HG03095 (cell line): ENCODE data around the gene SPATA2L.

Experiments
- ATAC-seq: cut with Tn5 transposase; IDR thresholded peaks from one replicate; pipeline ENCODE4 v1.9.1; 2021; ENCODE audit warnings: moderate library complexity; ENCODE audit not compliant: unreplicated experiment

Gene SPATA2L, protein sequence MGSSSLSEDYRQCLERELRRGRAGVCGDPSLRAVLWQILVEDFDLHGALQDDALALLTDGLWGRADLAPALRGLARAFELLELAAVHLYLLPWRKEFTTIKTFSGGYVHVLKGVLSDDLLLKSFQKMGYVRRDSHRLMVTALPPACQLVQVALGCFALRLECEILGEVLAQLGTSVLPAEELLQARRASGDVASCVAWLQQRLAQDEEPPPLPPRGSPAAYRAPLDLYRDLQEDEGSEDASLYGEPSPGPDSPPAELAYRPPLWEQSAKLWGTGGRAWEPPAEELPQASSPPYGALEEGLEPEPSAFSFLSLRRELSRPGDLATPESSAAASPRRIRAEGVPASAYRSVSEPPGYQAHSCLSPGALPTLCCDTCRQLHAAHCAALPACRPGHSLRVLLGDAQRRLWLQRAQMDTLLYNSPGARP

DNA sequence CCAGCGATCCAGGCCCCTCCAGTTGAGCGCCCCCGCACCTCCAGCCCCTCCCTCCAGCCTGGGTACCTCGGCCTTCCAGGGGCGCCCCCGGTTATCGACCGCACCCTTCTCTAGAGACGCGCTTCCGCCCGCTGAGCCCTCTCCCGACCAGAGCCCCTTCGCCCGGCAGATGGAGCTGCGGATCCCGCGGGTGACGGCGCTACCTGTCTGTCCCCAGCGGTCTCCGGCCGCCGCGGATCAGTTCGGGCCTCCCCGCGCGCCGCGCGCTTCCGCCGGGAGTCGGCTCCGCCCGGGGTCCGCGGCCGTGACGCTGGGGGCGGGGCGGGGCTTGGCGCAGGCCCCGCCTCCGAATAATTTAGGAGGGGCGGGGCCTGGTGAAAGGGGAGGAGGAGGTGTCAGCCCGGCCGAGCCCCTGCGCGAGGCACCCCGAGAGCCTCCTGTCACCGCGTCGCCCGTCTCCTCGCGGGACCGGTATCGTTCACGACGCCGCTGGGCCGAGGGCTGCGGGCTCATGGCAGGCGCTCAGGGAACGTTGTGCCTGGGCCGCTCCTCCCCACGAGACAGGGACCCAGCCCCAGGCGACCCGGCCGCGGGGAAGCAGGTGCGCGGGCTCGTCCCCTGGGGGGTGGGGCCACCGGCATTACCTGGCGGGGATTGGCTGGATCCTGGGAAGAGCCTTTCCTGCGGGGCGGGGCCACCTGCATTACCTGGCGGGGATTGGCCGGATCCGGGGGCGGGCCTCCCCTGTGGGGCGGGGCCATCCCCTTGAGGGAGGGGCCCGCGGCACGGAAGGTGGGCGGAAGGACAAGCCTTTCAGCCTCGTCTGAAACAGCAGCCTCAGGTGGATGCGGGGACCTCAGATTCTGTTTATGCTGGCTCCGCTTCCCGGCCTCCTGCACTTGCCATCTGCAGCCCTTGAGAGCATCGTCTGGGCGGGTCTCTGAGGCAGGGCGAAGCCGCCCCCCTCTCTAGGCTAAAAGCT lies at the start of gene SPATA2L:
Gene SPATA2L (minus strand): TSS at position 281 of the 982 bp plus-strand sequence. CDS start 473 bp downstream, outside the sequence.
- peak; percentile 56 for ATAC-seq

DNA sequence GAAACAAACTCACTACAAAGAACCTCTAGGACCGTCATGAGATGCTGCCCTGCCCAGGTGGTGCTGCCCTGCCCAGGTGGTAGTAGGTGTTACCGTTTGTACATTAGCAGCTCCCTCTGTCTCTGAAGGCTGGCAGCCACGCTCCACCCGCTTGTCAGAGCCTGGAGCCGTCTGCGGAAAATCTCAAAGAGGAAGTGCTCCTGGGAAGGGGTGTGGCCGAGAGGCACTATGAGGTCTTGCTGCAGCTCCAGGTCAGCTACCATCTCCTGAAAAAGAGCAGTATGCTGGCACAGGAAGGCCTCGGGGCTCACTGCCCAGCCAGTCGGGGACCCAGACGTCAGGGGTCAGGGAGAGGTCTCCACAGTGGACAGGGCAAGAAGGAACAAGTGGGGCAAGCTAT lies 48.1 kb upstream of the SPATA2L start:
- no peak for ATAC-seq

DNA sequence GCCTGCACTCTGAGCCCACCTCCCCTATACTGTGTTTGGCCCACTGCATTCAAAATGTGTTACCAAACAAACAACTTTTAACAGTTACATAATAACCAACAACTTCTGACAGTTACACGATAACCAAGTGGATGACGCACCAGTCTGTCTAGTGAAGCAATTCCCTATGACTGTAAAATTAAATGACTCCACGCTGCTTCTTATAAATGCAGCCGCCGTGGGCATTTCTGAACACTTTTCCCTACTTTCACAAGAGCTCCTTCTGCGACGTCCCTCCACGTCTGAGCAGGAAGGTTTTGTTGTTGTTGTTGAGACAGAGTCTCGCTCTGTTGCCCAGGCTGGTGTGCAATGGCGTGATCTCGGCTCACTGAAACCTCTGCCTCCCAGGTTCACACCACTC lies 47.4 kb upstream of the SPATA2L start:
- ATAC-seq: no peak

DNA sequence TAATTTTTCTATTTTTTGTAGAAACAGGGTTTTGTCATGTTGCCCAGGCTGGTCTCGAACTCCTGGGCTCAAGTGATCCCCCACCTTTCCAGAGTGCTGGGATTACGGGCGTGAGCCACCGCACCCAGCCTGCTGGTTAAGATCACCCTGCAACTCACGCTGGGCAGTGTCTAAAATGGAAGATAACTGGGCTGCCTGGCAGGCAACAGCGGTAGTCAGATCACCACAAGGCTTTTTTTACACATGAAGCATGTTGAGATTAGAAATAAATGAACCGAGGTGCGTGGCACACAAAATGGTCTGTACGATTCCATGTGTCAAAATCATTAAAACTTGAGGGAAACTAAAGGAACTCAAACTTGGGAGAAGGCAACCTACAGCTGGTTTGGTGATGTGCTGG lies 46.6 kb upstream of the SPATA2L start:
- ATAC-seq: no peak

DNA sequence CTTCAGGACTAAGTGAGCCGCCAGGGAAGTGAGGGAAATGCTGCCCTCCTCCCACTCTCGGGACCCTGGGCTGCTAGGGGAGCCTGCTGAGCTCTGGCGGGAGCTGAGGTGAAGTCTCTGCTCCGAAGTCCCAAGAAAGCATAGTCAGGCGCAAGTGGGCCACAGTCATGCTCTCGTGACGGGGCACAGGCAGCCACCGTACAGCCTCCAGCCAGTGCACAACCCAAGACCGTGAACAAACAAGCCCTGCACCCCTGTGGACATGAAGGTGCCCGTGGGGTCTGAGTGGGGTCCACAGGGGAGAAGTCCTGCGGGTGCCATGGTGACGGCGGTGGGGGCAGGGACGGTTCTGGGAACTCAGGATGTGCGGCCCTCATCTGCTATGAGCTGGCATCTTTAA lies 44.5 kb upstream of the SPATA2L start:
- no peak for ATAC-seq

DNA sequence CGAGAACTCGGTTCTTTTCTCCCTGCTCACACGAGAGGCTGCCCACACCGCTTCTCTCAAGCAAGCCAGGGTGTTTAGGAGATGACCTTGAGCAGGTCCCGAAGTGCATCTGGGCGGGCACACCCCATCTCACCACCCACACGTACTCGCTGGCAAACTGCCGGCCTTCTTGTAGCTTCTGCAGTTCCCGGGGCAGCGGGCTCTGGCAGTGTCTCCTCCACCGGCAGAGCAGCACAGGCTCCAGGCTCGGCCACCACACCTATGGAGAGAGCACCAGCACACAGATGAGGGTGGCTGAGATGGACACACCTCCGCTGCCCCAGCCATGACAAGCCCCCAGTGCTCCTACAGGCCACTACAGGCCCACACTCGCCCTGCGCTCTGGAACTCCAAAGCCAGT lies 43.3 kb upstream of the SPATA2L start:
- no peak for ATAC-seq

DNA sequence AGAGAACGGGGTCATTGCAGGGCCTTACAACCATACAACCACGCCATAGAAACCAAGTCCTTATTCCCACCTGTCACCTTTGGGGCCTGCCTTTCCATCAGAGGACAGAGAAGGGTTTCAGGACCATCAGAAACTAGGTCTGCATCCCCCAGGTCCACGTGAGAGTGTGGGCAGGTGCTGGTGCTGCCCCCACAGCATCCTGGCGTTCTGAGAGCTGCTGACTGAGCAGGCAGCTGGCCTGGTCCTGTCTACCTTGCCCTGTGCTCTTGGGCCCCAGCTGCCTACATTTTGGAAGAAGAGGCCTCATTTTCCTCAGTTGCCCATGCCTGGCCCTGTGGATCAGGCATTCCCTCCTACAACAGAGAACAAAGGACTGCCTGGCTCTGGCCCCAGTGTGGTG lies 41.4 kb upstream of the SPATA2L start:
- no peak for ATAC-seq

DNA sequence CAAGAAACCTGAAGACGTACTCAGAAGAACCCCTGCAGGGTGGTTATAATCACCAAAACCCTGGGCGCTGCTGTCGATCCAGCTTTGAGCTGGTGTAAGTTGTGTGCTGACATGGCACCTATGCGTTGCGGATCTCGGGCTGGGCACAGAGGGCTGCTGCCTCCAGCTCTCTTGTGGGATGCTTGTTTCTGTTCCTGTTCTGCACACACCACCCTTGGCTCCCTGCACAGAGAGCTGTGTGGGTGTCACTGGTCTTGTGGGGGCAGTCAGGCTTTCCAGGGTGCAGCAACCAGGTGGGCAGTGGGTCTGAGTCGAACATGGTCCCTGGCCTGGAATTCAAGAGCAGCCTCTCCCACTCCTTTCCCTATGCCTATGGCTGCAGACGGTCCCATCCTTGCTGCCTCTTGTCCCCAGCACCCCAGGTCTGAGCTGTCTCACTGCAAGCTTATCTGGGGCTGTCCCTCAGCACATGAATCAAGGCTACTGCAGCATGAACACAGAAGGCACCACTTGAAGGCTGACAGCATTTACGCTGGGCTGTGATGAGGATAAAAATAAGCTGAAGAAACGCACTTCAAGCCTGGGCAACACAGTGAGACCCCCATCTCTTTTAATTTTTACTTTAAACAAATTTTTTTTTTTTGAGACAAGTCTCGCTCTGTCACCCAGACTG lies 40.0 kb upstream of the SPATA2L start:
- ATAC-seq: no peak

DNA sequence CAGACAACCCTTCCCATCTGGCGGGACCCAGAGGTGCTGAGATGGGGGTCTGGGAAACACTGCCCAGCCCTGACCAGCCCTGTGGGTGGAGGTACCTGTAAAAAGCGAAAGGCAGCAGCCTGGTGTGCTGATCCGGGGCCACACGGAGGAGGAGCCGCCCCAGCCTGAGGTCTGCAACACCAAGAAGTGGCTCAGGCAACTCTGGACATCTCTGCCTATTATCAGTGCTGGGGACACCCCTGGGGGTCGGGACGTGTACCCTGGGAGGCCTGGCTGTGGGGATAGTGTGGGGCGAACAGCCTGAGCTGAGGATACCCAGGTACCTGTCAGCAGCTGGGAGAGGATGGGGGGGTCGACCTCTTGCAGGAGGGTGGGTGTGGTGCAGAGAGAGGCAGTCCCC lies 37.9 kb upstream of the SPATA2L start:
- ATAC-seq: no peak

DNA sequence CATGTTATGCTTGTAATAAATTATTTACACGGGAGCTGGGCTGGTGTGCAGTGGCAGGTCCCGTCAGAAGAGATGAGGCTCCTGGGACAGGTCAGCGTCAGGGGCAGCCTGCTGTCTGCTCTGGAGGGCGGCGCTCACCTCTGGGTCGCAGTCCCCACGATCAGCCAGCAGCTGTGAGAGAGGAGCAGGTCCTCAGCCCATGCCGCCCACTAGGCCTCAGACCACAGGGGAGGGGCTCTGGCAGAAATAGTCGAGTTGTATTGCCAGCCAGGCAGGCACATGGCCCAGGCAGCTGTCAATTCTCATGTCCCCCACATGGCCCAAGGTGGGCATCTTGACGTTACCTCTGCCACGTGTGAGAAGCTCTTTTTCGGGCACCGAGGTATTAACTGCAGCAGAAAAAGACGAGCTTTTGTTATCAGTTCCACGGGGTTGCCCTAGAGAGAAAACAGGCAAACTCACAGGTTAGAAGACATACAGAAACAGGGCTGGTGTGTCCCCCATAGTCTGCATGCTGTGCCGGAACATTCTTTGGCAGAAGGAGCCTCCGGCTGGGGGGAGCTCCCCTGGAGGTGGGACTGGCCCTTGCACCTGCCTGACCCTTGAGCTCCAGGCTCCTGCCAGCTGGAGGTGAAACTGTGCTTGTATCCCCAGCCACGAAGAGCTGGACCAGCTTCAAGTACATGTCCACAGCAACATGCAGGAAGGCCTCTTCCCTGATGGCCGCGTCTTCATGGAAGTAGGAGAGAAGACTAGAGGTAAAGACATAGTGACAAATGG lies 37.2 kb upstream of the SPATA2L start:
- ATAC-seq: no peak

DNA sequence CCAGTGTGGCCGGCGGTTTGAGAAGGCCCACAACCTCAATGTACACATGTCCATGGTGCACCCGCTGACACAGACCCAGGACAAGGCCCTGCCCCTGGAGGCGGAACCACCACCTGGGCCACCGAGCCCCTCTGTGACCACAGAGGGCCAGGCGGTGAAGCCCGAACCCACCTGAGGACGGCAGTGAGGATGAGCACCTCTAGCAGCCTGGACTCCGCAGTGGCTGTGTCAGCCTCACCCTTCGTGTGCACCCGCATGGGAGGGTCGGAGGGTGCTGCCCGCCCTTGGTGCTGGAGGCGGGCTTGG lies 36.5 kb upstream of the SPATA2L start:
- no peak for ATAC-seq

DNA sequence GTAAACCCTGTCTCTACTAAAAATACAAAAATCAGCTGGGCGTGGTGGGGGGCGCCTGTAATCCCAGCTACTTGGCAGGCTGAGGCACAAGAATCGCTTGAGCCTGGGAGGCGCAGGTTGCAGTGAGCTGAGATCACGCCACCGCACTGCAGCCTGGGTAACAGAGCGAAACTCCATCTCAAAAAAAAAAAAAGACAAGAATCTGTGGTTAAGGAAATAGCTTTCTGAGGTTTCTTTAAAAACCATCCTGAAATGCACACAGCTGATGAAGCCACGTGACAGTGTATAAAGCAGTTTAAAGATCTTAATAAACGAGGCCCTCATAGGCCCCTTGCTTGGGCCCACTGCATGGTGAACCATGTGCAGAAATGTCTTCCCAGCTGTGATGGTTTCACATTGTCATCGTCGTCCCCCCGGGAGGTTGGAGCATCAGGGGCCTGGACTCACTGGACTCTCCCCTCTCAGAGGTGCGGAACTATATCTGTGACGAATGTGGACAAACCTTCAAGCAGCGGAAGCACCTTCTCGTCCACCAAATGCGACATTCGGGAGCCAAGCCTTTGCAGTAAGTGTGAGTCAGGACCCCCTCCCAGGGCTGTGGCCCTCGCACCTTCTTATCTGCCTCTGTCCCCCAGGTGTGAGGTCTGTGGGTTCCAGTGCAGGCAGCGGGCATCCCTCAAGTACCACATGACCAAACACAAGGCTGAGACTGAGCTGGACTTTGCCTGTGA lies 36.0 kb upstream of the SPATA2L start:
- ATAC-seq: no peak

DNA sequence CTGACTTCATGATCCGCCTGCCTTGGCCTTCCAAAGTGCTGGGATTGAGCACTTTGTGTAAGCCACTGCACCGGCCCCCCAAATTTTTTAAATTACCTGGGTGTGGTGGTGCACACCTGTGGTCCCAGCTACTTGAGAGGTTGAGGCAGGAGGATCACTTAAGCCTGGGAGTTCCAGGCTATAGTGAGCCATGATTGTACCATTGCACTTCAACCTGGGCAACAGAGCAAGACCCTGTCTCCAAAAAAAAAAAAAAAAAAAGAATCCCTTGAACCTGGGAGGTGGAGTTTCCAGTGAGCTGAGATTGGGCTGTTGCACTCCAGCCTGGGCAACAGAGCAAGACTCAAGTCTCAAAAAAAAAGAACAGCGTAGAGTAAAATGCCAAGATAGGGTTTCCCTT lies 35.0 kb upstream of the SPATA2L start:
- ATAC-seq: no peak

DNA sequence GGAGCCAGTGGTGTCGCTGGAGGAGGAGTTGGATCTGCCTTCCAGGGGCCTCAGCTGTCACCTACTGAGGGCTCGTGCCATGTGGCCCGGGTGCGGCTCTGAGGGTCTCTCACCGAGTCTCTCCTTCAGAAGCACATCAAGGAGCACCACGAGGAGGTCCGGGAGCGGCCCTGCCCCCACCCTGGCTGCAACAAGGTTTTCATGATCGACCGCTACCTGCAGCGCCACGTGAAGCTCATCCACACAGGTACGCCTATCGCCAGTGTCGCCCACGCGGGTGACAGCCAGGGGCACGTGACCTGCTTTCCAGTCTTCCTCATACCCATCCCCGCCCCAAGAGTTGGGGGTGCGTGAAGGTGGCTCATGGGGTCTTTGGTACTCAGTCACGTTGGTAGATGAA lies 32.3 kb upstream of the SPATA2L start:
- no peak for ATAC-seq

DNA sequence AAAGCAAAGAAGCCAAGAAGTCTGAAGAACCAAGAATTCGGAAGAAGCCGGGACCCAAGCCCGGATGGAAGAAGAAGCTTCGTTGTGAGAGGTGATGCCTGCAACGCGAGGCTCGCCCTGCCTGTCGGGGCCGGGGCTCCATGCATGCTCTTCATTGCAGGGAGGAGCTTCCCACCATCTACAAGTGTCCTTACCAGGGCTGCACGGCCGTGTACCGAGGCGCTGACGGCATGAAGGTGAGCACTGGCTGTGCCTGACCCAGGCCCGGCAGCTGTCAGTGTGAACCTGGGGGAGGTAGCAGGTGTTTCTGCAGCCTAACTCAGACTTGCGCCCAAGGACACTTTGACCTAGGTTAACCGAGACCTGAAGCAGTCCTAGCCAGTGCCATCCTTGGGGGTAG lies 31.8 kb upstream of the SPATA2L start:
- ATAC-seq: no peak

DNA sequence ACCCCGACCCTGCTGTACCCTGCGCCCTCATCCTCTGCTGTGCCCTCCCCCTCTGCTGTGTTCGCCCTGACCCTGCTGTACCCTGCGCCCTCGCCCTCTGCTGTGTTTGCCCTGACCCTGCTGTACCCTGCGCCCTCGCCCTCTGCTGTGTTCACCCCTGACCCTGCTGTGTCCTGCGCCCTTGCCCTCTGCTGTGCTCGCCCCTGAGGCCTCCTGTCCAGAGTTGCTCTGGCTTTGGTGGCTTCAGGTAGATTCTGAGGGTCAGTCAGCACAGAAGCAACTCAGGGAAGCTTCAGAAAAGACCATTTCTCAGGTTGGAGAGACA lies 31.4 kb upstream of the SPATA2L start:
- no peak for ATAC-seq

DNA sequence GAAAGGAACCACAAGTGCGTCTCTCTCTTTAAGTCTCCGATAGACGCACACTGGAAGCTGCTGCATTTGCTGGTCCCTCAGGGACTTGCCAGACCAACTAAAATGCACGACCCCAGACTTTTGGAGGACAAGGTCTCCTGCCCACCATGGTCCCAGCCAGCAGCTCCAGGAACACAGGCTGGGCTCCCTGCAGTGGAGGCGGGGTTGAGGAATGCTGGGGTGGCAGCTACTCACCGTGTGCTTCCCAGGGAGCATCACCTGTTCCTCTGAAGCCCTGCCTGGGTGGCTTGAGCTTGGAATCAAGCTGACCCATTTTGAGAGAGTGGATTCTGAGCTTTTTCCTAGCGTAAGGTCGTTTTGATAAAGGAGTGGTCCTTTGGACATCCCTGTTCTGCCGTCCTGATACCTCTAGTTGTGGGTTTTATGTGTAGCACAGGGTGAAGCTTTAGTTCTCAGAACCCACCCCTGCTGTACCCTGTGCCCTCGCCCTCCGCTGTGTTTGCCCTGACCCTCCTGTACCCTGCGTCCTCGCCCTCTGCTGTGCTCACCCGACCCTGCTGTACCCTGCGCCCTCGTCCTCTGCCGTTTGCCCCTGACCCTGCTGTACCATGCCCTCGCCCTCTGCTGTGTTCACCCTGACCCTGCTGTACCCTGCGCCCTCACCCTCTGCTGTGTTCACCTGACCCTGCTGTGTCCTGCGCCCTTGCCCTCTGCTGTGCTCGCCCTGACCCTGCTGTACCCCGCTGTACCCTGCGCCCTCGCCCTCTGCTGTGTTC lies 30.8 kb upstream of the SPATA2L start:
- no peak for ATAC-seq

DNA sequence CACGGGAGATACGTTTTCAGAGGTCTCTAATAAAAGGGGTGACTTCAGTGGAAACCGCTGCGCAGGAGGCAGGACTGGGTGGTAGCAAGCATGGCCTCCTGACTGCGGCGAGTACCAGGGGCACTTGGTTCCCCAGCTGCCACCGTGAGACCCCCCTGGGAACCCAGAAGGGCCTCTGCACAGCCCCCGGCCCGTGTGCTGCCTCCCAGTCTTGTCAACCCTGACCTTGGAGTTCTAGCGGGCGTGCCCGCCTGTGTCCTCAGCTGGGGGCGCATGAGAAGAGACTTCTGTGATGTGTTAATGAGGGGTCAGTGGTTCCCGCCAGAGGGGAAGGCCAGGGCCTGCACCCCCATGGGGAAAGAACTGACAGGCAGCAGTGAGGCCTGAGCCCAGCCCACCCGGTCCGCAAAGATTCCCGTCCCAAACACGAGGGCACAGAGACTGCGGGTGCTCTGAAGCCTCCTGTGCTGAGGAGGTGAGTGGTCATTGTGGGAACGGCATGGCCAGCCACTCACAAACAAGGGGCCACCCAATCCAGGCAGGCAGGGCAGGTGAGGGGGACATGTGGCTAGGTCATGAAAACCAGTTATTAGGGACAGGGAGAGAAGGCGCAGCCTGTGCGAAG lies 29.2 kb upstream of the SPATA2L start:
- no peak for ATAC-seq
